ENCODE results near the gene CCR9.
"Not testable (repeated sequence)": the region's sequence is repeated elsewhere in the genome, so short reads cannot be mapped to it uniquely, and the experiment has no call there.

The CCR9 gene

DNA sequence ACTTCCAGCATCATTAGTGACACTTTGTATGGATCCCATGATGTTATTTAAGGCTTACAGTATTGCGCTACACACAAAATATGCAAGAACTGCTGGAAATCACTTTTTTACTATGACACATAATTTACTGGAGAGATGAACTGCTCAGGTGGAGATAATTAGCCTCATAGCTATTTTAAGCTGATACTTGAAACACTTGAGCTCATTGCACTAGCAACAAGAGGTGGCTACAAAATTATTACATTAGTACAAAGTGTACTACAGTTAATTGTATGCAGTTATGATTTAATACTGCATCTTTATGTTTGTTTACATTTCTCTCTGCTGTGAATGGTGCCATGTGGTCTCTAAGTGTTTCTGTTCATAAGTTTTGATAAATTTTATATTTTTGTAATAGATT is 38.0 kb upstream of the CCR9 start:
- DNase-seq (ENCODE audit: low read depth) = no peak
- TF ChIP-seq, protein P1, sequence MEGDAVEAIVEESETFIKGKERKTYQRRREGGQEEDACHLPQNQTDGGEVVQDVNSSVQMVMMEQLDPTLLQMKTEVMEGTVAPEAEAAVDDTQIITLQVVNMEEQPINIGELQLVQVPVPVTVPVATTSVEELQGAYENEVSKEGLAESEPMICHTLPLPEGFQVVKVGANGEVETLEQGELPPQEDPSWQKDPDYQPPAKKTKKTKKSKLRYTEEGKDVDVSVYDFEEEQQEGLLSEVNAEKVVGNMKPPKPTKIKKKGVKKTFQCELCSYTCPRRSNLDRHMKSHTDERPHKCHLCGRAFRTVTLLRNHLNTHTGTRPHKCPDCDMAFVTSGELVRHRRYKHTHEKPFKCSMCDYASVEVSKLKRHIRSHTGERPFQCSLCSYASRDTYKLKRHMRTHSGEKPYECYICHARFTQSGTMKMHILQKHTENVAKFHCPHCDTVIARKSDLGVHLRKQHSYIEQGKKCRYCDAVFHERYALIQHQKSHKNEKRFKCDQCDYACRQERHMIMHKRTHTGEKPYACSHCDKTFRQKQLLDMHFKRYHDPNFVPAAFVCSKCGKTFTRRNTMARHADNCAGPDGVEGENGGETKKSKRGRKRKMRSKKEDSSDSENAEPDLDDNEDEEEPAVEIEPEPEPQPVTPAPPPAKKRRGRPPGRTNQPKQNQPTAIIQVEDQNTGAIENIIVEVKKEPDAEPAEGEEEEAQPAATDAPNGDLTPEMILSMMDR (conservative IDR thresholded peaks at IDR 0.05; ENCODE audit: control insufficient read depth, insufficient read depth, low read depth, low read length) = no peak
- no peak overlapping the region for H3K4me3 ChIP-seq (ENCODE audit: control insufficient read depth, low read depth, low read length)

DNA sequence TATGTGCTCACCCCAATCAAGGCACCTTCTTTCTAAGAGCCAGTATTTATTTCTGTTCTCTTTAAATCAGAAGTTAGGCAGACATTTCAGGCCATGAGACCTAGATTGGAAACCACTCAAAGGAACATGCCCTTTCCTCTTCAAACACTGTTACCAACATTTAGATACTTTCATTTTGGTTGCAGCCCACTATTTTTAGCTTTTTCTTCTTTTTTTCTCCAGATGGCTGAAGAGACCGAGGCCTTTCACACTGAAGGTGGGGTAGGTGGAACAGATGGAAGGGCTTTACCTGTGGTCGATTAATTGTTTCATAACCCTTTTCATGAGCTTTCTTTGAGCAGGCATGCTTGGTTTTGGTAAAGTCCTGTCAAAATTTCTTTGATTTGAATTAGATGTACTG is 33.5 kb upstream of the CCR9 start:
- no peak for DNase-seq (ENCODE audit: low read depth)
- no peak overlapping the region for H3K4me3 ChIP-seq (ENCODE audit: control insufficient read depth, low read depth, low read length)
- TF ChIP-seq, protein P1 (conservative IDR thresholded peaks at IDR 0.05; ENCODE audit: control insufficient read depth, insufficient read depth, low read depth, low read length) = no peak

DNA sequence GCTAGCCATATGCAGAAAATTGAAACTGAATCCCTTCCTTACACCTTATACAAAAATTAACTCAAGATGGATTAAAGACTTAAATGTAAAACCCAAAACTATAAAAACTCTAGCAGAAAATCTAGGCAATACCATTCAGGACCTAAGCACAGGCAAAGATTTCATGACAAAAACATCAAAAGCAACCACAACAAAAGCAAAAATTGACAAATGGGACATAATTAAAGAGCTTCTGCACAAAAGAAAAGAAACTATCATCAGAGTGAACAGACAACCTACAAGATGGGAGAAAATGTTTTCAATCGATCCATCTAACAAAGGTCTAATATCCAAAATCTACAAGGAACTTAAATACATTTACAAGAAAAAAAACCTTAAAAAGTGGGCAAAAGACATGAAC is 30.0 kb upstream of the CCR9 start:
- not testable (repeated sequence) for H3K4me3 ChIP-seq (ENCODE audit: control insufficient read depth, low read depth, low read length); DNase-seq (ENCODE audit: low read depth)

DNA sequence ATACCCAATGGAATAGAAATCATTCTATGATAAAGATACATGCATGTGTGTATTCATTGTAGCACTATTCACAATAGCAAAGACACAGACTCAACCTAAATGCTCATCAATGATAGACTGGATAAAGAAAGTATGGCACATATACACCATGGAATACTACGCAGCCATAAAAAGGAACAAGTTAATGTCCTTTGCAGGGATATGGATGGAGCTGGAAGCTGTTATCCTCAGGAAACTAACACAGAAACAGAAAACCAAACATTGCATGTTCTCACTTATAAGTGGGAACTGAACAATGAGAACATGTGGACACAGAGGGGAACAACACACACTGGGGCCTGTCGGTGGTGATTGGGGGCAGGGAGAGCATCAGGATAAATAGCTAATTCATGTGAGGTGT is 29.3 kb upstream of the CCR9 start:
- not testable (repeated sequence) for H3K4me3 ChIP-seq (ENCODE audit: control insufficient read depth, low read depth, low read length); DNase-seq (ENCODE audit: low read depth)

DNA sequence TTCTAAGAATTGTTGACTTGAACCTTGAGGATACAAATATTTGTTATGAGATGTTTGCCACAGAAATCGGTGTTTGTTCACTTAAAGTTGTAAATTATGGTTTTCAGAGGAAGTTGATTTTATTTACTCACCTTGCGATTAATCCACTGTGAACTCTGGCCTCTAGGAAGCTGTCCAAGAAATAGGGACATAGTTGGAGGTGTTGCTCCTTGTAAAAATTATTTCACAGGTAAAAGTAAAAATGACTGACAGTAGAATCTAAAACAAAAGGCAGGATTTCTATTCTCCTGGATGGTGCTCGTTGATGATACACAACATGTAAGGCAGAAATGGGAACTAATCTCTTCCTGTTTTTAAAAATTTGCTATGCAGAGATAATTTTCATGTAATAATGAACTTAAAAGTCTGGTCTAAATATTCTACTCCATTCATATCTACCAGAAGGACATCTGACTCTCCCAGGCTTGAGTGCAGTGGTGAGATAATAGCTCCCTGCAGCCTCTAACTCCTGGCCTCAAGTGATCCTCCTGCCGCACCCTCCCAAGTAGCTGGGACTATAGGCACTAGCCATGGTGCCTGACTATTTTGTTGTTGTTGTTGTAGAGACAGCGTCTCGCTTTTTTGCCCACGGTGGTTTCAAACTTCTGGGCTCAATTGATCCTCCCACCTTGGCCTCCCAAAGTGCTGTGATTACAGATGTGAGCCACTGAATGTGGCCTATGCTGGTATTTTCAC is 27.4 kb upstream of the CCR9 start:
- DNase-seq (ENCODE audit: low read depth) = no peak
- no peak overlapping the region for H3K4me3 ChIP-seq (ENCODE audit: control insufficient read depth, low read depth, low read length)
- TF ChIP-seq, protein P1 (conservative IDR thresholded peaks at IDR 0.05; ENCODE audit: control insufficient read depth, insufficient read depth, low read depth, low read length) = no peak

DNA sequence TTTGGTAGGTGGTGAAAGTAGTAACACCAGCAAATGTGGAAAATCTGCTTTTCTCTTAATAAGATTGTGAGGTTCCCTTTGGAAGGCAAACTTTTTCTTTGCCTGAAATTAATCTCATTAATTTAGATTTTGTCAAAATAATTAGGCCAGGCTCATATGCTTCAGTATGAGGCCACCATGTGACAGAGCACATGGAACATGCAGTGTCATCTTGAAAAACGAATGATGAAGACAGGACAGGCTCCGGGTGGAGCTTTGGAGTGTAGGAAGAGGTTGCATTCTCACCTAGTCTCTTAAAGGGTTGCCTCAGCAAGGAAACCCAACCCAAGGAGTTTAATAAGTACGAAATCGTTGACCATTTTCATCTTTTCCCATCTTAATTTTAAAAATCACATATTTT is 25.9 kb upstream of the CCR9 start:
- DNase-seq (ENCODE audit: low read depth) = no peak
- TF ChIP-seq, protein P1 (conservative IDR thresholded peaks at IDR 0.05; ENCODE audit: control insufficient read depth, insufficient read depth, low read depth, low read length) = no peak

DNA sequence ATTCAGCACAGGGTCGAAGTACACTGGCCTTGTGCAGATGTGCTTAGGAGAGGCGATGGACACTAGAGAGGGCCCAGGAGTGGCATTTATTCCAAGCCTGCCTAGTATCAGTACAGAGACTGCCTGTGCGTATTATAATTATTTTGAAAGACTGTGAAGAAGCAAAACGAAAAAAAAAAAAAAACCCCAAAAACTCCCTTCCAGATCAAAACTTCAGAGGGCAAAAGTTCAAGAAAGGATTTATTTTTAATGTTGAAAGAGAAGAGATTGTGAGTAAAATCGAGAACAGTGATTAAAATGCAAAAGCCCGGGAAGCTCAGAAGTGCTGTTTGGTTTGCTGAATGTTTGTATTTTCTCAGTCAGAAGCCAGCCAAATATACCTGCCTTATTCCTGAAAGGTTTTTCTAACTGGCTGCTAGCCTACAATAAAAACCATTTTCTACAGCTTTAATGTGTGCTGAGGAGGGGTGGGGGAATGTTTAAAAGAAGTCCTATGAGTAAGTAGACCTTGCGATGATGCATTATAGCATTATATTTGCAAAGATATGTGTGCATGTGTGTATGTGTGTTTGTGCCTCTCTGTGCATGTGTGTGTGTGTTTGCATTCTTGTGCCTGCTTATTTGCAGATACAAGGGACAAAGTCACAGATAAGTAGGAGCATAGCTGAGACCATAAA is 25.2 kb upstream of the CCR9 start:
- DNase-seq (ENCODE audit: low read depth) = no peak
- no peak overlapping the region for H3K4me3 ChIP-seq (ENCODE audit: control insufficient read depth, low read depth, low read length)
- TF ChIP-seq, protein P1 (conservative IDR thresholded peaks at IDR 0.05; ENCODE audit: control insufficient read depth, insufficient read depth, low read depth, low read length) = no peak

More for the DNA sequence above, 25.9 kb upstream of the CCR9 start:
- no peak overlapping the region for H3K4me3 ChIP-seq (ENCODE audit: control insufficient read depth, low read depth, low read length)

All from fibroblast of mammary gland (primary cell).